Skeletal muscle satellite cell (primary cell): ENCODE results near the gene NDUFA11.
A peak's percentile ranks its signal among the peaks of the same experiment; 100 is the strongest.

Experiments used
- H3K27me3 ChIP-seq: 2 replicates; pipeline ENCODE4 v1.7.0; 2013; ENCODE audit warnings: low read length; ENCODE audit not compliant: control insufficient read depth, insufficient read depth
- H3K36me3 ChIP-seq: 2 replicates; pipeline ENCODE4 v1.7.0; 2013; ENCODE audit warnings: mild to moderate bottlenecking, control low read depth, low read length; ENCODE audit not compliant: insufficient read depth
- H3K4me1 ChIP-seq: 2 replicates; pipeline ENCODE4 v1.7.0; 2013; ENCODE audit warnings: low read length; ENCODE audit not compliant: control insufficient read depth, insufficient read depth
- H3K4me2 ChIP-seq: 2 replicates; pipeline ENCODE4 v1.7.0; 2013; ENCODE audit warnings: mild to moderate bottlenecking, low read length
- H3K4me3 ChIP-seq: 2 replicates; pipeline ENCODE4 v1.7.0; 2013; ENCODE audit warnings: low read length
- H3K9ac ChIP-seq: 2 replicates; pipeline ENCODE4 v1.7.0; 2013; ENCODE audit warnings: mild to moderate bottlenecking, low read depth, low read length, moderate library complexity
- H3K9me3 ChIP-seq: replicated peaks from 2 replicates; pipeline ENCODE4 v1.7.0; 2013; ENCODE audit warnings: mild to moderate bottlenecking, control low read depth, low read length

Gene NDUFA11

DNA sequence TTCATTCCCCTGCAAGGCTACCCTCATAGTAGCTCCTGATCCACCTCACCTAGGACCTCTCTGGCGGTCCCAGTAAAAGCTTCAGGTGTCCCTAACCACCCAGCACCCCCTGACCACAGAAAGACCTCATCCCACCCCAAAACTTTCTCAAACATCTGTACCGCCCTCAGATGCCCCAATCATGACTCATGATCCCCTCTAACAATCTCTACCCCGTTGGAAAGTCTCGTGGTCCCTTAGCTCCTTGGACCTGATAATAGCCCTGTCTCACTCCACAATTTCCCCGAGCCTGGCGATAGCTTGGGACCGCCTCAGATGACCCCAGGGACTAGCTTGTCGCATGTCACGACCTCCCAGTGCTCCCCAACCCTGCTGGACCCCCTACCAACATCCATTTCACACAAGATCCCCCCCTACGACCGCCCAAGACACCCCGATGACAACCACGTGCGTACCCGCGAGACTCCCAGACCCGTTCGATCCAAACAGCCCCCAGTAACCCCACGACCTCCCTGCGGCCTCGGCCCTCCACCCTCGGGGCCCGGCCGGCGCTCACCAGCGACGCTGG is 450 bp downstream of the NDUFA11 start:
- no peaks in the 10 kb centered on the region for H3K27me3 ChIP-seq
- H3K4me2 ChIP-seq, result peak overlapping the region; percentile 84
- H3K9me3 ChIP-seq, result no peaks in the 10 kb centered on the region
- H3K4me1 ChIP-seq, result peaks cover 15% of the 10 kb centered on the region
- peaks cover 5% of the 10 kb centered on the region for H3K36me3 ChIP-seq
- H3K9ac ChIP-seq, result peak overlapping the region; percentile 99
- peak overlapping the region; percentile 98 for H3K4me3 ChIP-seq

DNA sequence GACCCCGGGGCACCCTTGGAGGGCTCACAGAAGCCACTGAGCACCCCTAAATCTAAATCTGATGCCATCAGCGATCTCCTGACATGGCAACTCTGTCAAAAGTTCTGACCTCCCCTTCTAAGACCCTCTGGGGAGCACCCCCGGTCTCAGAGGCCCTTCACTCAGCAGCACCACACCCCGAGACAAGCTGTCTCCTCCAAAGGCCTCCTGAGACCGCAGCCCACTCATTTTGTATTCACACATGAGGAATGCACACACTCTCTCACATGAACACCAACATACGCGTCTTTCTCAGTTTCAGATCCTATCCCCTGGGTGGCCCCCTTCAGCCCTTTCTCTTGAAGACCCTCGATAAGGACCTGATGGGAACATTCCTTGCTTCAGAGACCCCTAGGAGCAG is 2.6 kb downstream of the NDUFA11 start:
- Histone ChIP-seq H3K9ac (no peak overlapping the region), H3K4me1 (peaks cover 15% of the 10 kb centered on the region), H3K36me3 (peaks cover 10% of the 10 kb centered on the region), H3K9me3 (no peaks in the 10 kb centered on the region), H3K27me3 (no peaks in the 10 kb centered on the region), H3K4me2 (no peak overlapping the region), H3K4me3 (no peak overlapping the region)

DNA sequence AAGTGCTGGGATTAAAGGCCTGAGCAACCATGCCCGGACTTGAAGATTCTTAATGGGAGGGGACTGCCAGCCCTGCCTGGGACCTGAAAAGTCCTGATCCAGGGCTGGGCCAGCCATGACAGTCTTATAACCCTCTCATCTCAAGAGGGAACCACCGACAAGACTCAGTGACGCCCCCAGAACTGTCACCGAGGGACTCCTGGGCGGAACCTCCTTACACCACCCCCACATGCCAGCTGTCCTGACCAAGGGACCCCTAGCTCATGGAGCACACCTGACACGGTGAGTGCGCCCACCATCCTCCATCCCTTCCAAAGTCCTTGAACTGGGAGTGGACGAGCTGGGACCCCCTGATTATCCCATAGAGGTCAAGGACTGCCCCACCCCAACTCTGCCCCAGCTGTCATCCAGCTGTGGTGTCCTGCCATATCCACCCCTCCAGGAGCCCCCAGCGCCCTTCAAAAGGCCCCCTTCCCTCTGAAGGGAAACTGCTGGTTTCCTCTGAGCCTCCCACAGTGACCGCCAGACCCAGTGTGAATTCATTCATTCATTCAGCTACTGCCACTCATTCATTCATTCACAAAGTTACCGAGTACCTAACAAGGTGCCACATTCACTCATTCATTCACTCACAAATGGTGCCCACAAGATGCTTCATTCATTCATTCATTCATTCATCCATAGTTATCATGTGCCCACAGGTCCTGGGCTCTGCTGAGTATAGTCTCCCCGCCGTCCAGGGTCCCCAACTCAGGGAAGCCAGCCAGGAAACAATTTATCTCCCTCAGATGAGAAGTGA is 3.7 kb downstream of the NDUFA11 start:
- Histone ChIP-seq H3K9me3 (no peaks in the 10 kb centered on the region), H3K27me3 (no peaks in the 10 kb centered on the region), H3K4me3 (no peak overlapping the region), H3K36me3 (peaks cover 21% of the 10 kb centered on the region), H3K4me1 (peaks cover 12% of the 10 kb centered on the region), H3K9ac (no peak overlapping the region), H3K4me2 (no peak overlapping the region)

DNA sequence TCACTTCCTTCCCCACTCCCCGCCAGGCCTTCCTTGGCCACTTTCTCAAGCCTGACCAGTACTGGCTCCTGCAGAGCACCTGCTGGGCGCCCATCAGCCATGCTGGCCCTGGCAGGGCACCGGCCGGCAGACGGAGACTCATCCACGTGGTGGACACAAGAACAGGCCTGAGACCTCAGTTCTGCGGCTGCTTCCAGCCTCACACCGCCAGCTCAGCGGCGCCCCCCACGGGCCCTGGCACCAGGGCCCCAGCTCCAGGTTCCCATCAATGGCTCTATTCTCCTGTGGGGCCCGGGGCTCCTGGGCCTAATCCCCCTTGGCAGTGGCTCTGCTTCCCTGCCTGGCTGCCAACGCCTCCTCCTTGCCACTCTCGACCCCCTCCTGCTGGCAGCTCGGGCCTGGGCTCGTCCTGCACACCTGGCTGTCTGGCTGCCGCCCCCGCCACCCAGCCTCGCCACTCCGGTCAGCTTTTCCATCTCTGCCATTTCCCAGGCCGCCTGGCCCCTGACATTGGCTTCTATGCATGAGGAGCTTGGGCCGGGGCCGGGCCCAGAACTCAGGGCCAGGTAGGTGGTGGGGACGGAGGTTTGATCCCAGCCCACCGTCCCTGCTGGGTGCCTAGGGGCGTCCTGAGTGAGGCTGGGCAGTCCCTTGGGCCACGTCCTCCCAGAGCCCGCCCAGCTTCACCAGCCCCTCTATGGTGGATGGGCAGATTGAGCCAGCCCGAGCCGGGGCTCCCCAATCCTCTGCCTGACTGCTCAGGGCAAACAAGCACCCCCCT is 6.2 kb downstream of the NDUFA11 start:
- H3K27me3 ChIP-seq, result peaks cover 5% of the 10 kb centered on the region
- no peak overlapping the region for H3K9ac ChIP-seq
- peaks cover 6% of the 10 kb centered on the region for H3K4me1 ChIP-seq
- no peak overlapping the region for H3K4me2 ChIP-seq
- H3K4me3 ChIP-seq, result no peak overlapping the region
- H3K9me3 ChIP-seq, result no peaks in the 10 kb centered on the region
- peaks cover 24% of the 10 kb centered on the region for H3K36me3 ChIP-seq

DNA sequence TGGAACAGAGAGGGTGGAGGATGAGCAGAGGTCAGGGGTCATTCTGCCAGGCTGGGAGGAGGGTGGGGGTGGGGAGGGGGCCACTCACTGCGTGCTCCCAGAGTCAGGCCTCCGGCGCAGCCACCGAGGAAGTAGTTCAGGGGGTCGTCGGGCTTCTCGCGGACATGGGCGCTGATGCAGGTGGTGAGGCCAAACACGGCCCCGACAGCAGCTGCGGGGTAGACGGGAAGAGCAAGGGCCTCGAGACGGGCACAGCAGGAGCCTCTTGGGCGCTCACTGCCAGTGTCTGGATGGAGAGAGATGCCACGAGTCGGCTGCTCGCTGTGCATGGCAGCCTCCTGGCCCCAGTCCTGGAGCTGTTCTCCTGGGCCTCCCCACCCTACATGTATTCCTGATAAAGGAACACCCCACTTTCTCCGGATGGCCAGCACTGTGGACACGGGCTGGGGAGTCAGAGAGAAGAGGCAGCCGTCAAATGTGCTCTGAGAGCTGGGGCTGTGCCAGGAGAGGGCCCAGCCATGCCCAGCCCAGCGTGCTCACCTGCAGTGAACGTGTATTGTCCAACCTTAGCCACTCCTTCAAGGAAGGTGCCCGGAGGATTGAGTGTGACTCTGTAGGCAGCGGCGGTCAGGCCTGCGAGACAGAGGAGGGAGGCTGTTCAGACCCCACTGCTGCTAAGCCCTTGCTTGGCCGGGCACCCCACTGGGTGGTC is 7.1 kb downstream of the NDUFA11 start:
- Histone ChIP-seq H3K9ac (no peak overlapping the region), H3K9me3 (no peaks in the 10 kb centered on the region), H3K36me3 (peaks cover 24% of the 10 kb centered on the region), H3K4me2 (no peak overlapping the region), H3K27me3 (peaks cover 13% of the 10 kb centered on the region), H3K4me1 (peaks cover 5% of the 10 kb centered on the region), H3K4me3 (no peak overlapping the region)

DNA sequence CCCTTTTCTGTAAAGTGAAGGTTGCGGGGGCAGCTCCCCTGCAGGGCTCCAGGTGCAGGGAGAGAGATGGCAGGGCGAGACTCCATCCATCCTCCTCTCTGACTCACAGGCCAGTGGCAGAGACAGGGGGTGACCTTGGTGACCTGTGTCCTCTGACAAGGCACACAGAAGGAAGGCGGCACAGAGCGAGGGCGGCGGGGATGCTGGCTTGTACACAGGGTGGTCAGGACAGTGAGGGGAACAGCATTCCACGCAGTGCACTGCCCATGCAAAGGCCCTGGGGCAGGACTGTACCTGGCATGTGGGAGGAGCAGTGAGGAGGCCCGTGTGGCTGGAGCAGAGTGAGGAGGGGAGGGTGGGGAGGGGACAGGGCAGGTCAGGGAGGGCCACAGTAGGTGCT is 7.7 kb downstream of the NDUFA11 start:
- no peak overlapping the region for H3K4me2 ChIP-seq
- peaks cover 20% of the 10 kb centered on the region for H3K36me3 ChIP-seq
- no peak overlapping the region for H3K4me3 ChIP-seq
- no peak overlapping the region for H3K9ac ChIP-seq
- H3K9me3 ChIP-seq, result no peaks in the 10 kb centered on the region
- peaks cover 1% of the 10 kb centered on the region for H3K4me1 ChIP-seq
- peaks cover 15% of the 10 kb centered on the region for H3K27me3 ChIP-seq

DNA sequence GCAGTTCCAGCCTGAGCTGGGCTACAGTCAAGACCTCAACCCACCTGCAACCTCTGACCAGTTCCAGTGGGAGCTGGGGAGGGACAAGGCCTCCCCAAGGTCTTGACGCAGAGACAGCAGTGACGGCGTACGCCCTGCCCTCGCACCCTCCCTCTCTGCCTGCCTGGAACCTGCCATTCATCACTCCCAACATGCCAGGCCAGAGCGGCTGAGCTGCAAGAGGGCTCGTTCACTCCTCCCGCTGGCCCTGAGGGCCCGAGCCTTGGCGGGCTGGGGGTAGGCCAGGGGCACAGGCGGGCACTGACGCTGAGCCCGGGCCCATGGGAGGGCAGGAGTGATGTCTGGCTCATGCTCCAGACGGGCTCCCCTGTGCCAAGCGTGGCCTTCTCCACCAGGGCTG is 8.2 kb downstream of the NDUFA11 start:
- H3K9ac ChIP-seq, result no peak overlapping the region
- H3K4me1 ChIP-seq, result no peaks in the 10 kb centered on the region
- no peak overlapping the region for H3K4me2 ChIP-seq
- peaks cover 20% of the 10 kb centered on the region for H3K36me3 ChIP-seq
- no peak overlapping the region for H3K4me3 ChIP-seq
- H3K27me3 ChIP-seq, result peaks cover 15% of the 10 kb centered on the region
- H3K9me3 ChIP-seq, result no peaks in the 10 kb centered on the region

DNA sequence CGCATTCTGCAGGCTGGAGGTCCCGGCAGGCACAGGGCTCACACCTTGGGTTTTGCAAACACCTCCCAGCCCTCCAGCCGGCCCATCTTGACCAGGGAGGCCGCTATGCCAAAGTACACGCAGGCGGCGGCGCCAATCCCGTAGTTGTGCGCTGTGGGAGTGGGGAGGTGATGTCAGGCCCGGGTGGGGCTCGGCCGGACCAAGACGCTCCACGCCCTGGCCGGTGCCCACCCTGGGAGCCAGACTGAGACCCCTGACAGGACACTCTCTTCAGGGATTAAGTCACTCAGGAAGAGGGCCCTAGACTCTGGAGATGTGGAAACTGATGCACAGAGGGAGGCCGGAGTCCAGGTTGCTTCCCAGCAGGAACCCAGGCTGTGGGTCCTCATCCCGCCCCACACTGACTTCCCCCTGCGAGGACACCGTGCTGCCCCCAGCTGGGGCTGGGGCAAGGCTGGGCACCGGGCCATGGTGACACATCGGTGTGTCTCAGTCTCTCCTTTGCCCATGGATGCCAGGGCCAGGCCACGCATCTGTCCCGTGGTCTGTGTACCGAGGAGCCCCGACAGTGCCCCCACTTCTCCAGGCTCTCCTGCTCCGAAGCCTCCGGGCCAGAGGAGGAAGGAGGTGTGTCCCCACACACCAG is 8.8 kb downstream of the NDUFA11 start:
- H3K36me3 ChIP-seq, result peaks cover 20% of the 10 kb centered on the region
- no peak overlapping the region for H3K9ac ChIP-seq
- H3K4me1 ChIP-seq, result no peaks in the 10 kb centered on the region

DNA sequence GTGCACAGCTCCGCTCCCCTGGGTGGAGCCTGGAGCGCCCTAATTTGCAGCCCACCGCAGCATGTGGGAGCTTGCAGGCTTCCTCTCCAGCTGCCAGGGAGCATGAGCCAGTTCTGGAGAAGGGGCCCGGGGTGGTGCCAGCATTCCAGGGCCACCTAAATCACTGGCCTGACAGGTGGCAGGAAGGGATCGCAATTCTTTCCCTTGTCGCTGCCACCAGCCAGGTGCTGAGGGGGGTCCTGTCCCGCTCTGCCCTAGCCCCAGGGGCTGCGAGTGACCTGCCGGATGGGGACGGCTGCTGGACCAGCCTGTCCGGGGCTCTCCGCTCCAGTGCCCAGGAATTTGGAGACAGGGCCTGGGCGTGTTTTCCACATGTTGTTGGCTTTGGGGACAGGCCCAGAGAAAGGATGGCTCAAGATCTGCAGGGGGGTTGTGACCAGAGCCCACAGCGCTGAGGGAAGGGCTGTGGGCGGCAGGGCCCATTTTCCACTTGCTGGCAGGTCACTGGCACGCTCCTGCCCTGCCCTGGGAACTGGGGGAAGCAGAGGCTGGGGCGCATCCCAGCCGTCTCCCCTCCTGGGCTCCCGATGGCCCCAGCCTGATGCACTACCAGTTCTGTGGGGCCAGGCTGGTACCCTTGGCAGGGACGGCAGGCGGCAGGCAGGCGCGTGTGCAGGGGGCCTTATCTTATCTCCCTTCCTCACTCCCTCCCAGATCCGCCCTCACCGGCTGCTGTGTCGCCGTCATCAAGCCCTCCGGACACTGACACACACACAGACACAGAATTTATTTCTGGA is 9.5 kb downstream of the NDUFA11 start:
- no peak overlapping the region for H3K9ac ChIP-seq
- H3K4me3 ChIP-seq, result no peak overlapping the region
- no peak overlapping the region for H3K4me2 ChIP-seq
- peaks cover 24% of the 10 kb centered on the region for H3K27me3 ChIP-seq
- peaks cover 20% of the 10 kb centered on the region for H3K36me3 ChIP-seq
- H3K4me1 ChIP-seq, result no peaks in the 10 kb centered on the region
- H3K9me3 ChIP-seq, result no peaks in the 10 kb centered on the region

More for the DNA sequence above, 8.8 kb downstream of the NDUFA11 start:
- H3K27me3 ChIP-seq, result peaks cover 19% of the 10 kb centered on the region
- H3K4me3 ChIP-seq, result no peak overlapping the region
- no peaks in the 10 kb centered on the region for H3K9me3 ChIP-seq
- no peak overlapping the region for H3K4me2 ChIP-seq

DNA sequence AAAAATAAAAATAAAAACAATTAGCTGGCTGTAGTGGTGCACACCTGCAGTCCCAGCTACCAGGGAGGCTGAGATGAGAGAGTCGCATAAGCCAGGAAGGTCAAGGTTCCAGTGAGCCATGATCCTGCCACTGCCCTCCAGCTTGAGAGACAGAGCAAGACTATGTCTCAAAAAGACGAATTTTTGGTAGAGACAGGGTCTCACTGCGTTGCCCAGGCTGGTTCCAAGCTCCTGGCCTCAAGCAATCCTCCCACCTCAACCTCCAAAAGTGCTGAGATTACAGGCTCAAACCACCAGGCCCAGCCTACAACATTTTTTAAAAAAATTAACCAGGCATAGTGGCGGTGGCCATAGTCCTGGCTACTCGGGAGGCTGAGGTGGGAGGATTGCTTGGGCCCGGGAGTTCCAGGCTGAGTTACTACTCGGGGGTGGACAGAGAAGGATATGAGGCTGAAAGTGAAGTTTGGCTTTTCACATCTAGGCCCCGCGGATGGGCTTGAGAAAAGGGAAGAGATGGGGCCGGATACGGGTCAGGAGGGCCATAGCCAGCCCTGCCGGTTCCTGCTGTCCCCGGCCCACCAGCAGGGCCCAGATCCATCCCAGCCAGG is 10.2 kb downstream of the NDUFA11 start:
- H3K4me2 ChIP-seq, result no peak overlapping the region
- peaks cover 25% of the 10 kb centered on the region for H3K27me3 ChIP-seq
- H3K4me1 ChIP-seq, result no peaks in the 10 kb centered on the region
- H3K4me3 ChIP-seq, result no peak overlapping the region
- H3K36me3 ChIP-seq, result peaks cover 20% of the 10 kb centered on the region
- no peaks in the 10 kb centered on the region for H3K9me3 ChIP-seq
- no peak overlapping the region for H3K9ac ChIP-seq
